Fibroblast of the aortic adventitia (primary cell): ENCODE measurements around the gene PPP2R5D. TPM values are rescaled to one million over a fixed set of nuclear protein-coding genes. Genes with fewer than 3 reads are reported as not detected.
"Not testable (repeated sequence)": the region's sequence is repeated elsewhere in the genome, so short reads cannot be mapped to it uniquely, and the experiment has no call there.

Source experiments
- DNase-seq: peaks from one replicate; pipeline ENCODE4 v3.0.0-alpha.2; 2010; ENCODE audit warnings: low read depth
- H3K4me3 ChIP-seq: 2 replicates; pipeline ENCODE4 v1.5.1; 2011; ENCODE audit warnings: low read depth, mild to moderate bottlenecking, control low read depth, low read length, moderate library complexity
- CTCF ChIP-seq: IDR thresholded peaks from 2 replicates; pipeline ENCODE4 v1.5.1; 2011; ENCODE audit warnings: mild to moderate bottlenecking, low read length, control low read depth, inconsistent platforms; ENCODE audit not compliant: insufficient read depth
- total RNA-seq: library from RNA; depleted of rRNA; stranded (reverse); fragments of >200 nt; gene quantifications from 2 replicates; pipeline ENCODE4 v1.2.3, GENCODE V29; 2012; ENCODE audit warnings: low replicate concordance

PPP2R5D gene
- total RNA-seq, 1 donor = 46.9 TPM

- TF ChIP-seq CTCF = no peak
- no peak overlapping the region for H3K4me3 ChIP-seq
- no peak for DNase-seq
These were observed 5.6 kb downstream of the PPP2R5D start for GRCh38 chr6:42989923-42990322.

DNA sequence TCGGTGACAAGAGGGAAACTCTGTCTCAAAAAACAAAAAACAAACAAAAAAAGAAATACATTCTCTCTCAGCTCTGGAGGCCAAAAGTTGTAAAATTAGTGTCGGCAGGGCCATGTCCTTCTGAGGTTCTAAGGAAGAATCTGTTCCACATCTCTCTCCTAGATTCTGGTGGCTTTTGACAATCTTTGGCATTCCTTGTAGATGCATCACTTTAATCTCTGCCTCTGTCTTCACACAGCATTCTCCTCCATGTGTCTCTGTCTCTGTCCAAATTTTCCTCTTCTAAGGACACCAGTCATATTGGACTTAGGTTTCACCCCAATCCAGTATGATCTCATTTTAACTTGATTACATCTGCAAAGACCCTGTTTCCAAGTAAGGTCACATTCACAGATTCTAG lies 9.1 kb downstream of the PPP2R5D start:
- no peak for TF ChIP-seq CTCF
- no peak overlapping the region for H3K4me3 ChIP-seq
- no peak for DNase-seq

DNA sequence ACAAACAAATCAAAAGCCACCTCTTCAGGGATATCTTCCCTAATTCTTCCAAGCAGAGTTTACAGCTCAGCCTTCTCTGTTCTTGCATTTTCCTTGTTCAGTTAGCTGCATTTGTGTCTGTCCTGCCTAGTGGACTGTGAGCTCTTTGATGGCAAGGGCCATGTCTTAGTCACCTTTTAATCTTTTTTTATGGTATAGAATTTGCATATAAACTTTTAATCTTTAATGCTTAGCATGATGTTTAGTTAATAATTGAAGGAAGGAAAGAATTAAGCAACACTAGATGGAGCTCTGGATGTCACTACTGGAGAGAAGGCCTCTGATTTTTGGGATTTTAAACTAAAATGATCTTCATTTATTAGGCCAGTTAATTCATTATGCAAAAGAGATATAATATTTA lies 12.1 kb downstream of the PPP2R5D start:
- no peak for TF ChIP-seq CTCF

DNA sequence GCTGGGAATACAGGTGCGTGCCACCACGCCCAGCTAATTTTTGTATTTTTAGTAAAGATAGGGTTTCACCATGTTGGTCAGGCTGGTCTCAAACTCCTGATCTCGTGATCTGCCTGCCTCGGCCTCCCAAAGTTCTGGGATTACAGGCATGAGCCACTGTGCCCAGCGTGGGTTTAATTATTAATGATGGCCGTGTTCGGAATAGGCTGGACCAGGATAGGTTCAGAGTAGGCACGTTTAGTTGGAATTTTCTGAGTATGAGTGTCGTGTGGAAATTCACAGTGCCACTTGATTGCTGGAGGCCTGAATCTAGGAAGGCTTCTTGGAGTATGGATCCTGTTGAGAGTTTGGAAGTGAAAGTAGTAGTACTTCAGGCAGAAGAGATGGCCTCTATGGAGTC lies 13.8 kb downstream of the PPP2R5D start:
- H3K4me3 ChIP-seq, DNase-seq: not testable (repeated sequence)

More for the DNA sequence above, 12.1 kb downstream of the PPP2R5D start:
- DNase-seq = no peak
- no peak overlapping the region for H3K4me3 ChIP-seq

DNA sequence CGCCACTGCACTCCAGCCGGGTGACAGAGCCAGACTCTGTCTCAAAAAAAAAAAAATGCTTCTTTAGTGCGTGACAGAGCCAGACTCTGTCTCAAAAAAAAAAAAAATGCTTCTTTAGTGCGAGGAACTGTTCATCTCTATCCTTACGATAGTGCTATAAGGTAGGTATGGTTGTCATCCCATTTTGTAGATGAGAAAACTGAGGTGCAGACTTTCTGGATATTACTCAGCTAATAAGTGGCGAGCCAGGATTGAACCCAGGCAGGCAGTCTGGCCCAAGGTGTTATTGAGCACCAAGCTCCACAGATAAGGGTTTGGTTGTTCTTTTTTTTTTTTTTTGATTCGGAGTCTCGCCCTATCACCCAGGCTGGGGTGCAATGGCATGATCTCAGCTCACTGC lies 17.5 kb downstream of the PPP2R5D start:
- H3K4me3 ChIP-seq = no peak overlapping the region
- TF ChIP-seq CTCF = no peak
- no peak for DNase-seq

- no peak for DNase-seq
- TF ChIP-seq CTCF = no peak
- H3K4me3 ChIP-seq = no peak overlapping the region
These were observed 21.5 kb downstream of the PPP2R5D start for GRCh38 chr6:43005844-43006243.

- no peak for TF ChIP-seq CTCF
- H3K4me3 ChIP-seq = no peak overlapping the region
- no peak for DNase-seq
These were observed 21.9 kb downstream of the PPP2R5D start for GRCh38 chr6:43006251-43006650.
